ENCODE results near the gene TIMP3. TPM values are rescaled to one million over a fixed set of nuclear protein-coding genes. Genes with fewer than 3 reads are reported as not detected.

Gene TIMP3
- total and polyA plus RNA-seq, 10 donors: 19.7 to 689 (median 367) TPM

DNA sequence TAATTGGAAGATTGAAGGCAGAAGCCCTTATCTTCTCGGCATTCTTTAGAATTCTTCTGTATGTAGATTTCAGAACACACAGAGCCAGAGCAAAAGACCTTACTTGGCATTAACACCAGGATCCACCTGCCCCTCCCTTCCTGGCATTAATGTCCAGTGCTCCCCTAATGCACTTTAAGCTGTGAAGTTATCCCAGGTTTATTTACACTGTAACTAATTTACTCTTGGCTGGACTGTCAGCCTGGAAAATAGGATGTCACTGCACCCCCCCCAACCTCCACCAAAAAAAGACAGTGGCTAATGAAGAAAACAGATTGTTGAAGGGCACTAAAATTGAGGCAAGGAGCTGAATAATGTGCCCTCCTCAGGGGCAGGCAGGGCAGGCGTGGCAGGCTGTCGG lies 30.1 kb downstream of the TIMP3 start:
- H3K36me3 ChIP-seq: peaks cover 0 to 59% (median 2%) of the 10 kb centered on the region in 6 donors
- no peaks in the 10 kb centered on the region for H3K9me3 ChIP-seq
- DNase-seq: no peak
- H3K27ac ChIP-seq: peak overlapping the region in 7 of 8 donors; percentile 60 to 78 (median 75)
- WGBS, 5 donors: 41 to 84% (median 81%) methylated on average over 3 of the region's 3 CpGs
- peak in 1 of 3 donors; percentile 55 for TF ChIP-seq POLR2AphosphoS5 (IDR thresholded peaks at IDR 0.05)
- TF ChIP-seq POLR2A (IDR thresholded peaks at IDR 0.05): no peak
- TF ChIP-seq, protein P1, sequence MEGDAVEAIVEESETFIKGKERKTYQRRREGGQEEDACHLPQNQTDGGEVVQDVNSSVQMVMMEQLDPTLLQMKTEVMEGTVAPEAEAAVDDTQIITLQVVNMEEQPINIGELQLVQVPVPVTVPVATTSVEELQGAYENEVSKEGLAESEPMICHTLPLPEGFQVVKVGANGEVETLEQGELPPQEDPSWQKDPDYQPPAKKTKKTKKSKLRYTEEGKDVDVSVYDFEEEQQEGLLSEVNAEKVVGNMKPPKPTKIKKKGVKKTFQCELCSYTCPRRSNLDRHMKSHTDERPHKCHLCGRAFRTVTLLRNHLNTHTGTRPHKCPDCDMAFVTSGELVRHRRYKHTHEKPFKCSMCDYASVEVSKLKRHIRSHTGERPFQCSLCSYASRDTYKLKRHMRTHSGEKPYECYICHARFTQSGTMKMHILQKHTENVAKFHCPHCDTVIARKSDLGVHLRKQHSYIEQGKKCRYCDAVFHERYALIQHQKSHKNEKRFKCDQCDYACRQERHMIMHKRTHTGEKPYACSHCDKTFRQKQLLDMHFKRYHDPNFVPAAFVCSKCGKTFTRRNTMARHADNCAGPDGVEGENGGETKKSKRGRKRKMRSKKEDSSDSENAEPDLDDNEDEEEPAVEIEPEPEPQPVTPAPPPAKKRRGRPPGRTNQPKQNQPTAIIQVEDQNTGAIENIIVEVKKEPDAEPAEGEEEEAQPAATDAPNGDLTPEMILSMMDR (IDR thresholded peaks at IDR 0.05 in 8 of 11, conservative IDR thresholded peaks at IDR 0.05 in 3 of 11): no peak
- intact Hi-C loops (cut with DNase I; ENCODE audit: low total_unique reads): no loop called here
- H3K4me1 ChIP-seq: peaks cover 20 to 87% (median 52%) of the 10 kb centered on the region in 6 donors
- no peak overlapping the region for H3K4me3 ChIP-seq
- H3K27me3 ChIP-seq (replicated peaks in 1 of 7): no peaks in the 10 kb centered on the region

DNA sequence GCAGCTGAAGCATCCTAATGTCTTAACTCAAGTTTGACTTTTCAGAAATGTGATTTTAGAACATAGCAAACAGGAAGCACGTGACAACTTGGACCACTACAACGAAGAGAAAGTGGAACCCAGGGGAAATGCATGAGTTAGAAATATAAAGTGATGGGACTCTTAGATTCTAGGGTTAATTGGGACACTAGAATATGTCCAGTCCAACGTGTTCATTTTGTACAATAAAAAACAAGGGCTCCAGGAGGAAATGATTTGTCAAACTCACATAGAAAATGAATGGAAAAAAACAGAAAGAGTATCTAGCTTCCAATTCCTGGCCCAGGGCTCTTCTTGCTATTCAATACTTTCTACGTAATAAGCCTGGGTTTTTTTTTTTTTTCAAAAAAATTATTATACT lies 30.7 kb downstream of the TIMP3 start:
- TF ChIP-seq POLR2A (IDR thresholded peaks at IDR 0.05) (no peak), POLR2AphosphoS5 (IDR thresholded peaks at IDR 0.05) (no peak)
- TF ChIP-seq, protein P1 (IDR thresholded peaks at IDR 0.05 in 8 of 11, conservative IDR thresholded peaks at IDR 0.05 in 3 of 11): no peak
- no peak for DNase-seq

GRCh38 chr22:32836280-32837123 lies 35.0 kb downstream of the TIMP3 start:
- Histone ChIP-seq H3K36me3 (peaks cover 0 to 75% (median 2%) of the 10 kb centered on the region in 6 donors), H3K4me1 (peaks cover 9 to 87% (median 38%) of the 10 kb centered on the region in 6 donors), H3K4me3 (no peak overlapping the region), H3K27me3 (replicated peaks in 1 of 7) (no peaks in the 10 kb centered on the region), H3K27ac (no peak overlapping the region), H3K9me3 (no peaks in the 10 kb centered on the region)
- DNase-seq: no peak
- TF ChIP-seq, protein P1 (IDR thresholded peaks at IDR 0.05 in 8 of 11, conservative IDR thresholded peaks at IDR 0.05 in 3 of 11): peak in 6 of 11 experiments; percentile 13 to 56 (median 48)
- TF ChIP-seq POLR2AphosphoS5 (IDR thresholded peaks at IDR 0.05) (peak in 2 of 3 donors; percentile 8 to 56), POLR2A (IDR thresholded peaks at IDR 0.05) (no peak)
- WGBS, 5 donors: 68 to 71% (median 70%) methylated on average over 7 of the region's 7 CpGs
- intact Hi-C loops (cut with DNase I; ENCODE audit: low total_unique reads): no loop called here

More for the DNA sequence above, 30.7 kb downstream of the TIMP3 start:
- H3K4me3 ChIP-seq: no peak overlapping the region
- H3K27ac ChIP-seq: peak overlapping the region in 6 of 8 donors; percentile 18 to 78 (median 68)
- H3K4me1 ChIP-seq: peaks cover 20 to 87% (median 51%) of the 10 kb centered on the region in 6 donors
- intact Hi-C loops (cut with DNase I; ENCODE audit: low total_unique reads): no loop called here
- H3K9me3 ChIP-seq: no peaks in the 10 kb centered on the region
- whole genome bisulfite sequencing, 5 donors: 23 to 27% (median 25%) methylated on average over 4 of the region's 4 CpGs
- peaks cover 0 to 59% (median 2%) of the 10 kb centered on the region in 6 donors for H3K36me3 ChIP-seq
- no peaks in the 10 kb centered on the region for H3K27me3 ChIP-seq (replicated peaks in 1 of 7)

DNA sequence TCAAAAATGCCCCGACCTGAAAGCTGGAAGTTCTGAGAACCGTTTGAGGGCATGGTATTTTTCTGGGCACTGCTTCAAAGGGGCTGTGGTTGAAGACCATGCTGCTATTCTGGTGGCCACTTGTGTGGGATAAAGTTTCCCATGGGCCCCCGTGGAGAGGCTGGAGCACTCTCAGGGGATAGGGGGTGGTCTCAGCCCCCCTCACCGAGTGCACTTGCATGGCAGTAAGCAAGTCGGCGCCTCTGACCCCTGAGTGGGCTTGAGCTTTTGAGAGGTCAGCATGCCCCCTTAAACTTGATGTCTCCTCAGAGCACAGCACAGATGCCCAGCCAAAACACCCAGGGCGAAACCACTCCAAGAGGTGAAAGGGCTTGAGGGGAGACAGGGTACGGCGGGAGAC lies 35.6 kb downstream of the TIMP3 start:
- no peak overlapping the region for H3K27ac ChIP-seq
- intact Hi-C loops (cut with DNase I; ENCODE audit: low total_unique reads): no loop called here
- TF ChIP-seq POLR2AphosphoS5 (IDR thresholded peaks at IDR 0.05) (peak in 2 of 3 donors; percentile 11 to 25), POLR2A (IDR thresholded peaks at IDR 0.05) (no peak)
- TF ChIP-seq, protein P1 (IDR thresholded peaks at IDR 0.05 in 8 of 11, conservative IDR thresholded peaks at IDR 0.05 in 3 of 11): no peak
- no peaks in the 10 kb centered on the region for H3K9me3 ChIP-seq
- H3K4me1 ChIP-seq: peaks cover 4 to 87% (median 32%) of the 10 kb centered on the region in 6 donors
- peaks cover 0 to 81% (median 2%) of the 10 kb centered on the region in 6 donors for H3K36me3 ChIP-seq
- no peak overlapping the region for H3K4me3 ChIP-seq
- no peaks in the 10 kb centered on the region for H3K27me3 ChIP-seq (replicated peaks in 1 of 7)
- WGBS, 5 donors: 83 to 86% (median 85%) methylated on average over 9 of the region's 9 CpGs
- DNase-seq: no peak

Measured in spleen (tissue), 11 donors.